Glutamatergic neuron (in vitro differentiated cells): ENCODE results near the gene FAM3D. TPM values are rescaled to one million over a fixed set of nuclear protein-coding genes. Genes with fewer than 3 reads are reported as not detected.

ENCODE experiments used
- DNase-seq: peaks from one replicate; pipeline ENCODE4 v3.0.0; 2022
- H3K27ac Mint-ChIP-seq: one replicate; pipeline ENCODE4 v1.8.0; 2020; ENCODE audit warnings: mild to moderate bottlenecking, mixed read lengths, inconsistent platforms; ENCODE audit not compliant: unreplicated experiment
- H3K27me3 Mint-ChIP-seq: one replicate; pipeline ENCODE4 v1.8.0; 2020; ENCODE audit warnings: mild to moderate bottlenecking, moderate library complexity, mixed read lengths, inconsistent platforms; ENCODE audit not compliant: unreplicated experiment
- H3K36me3 Mint-ChIP-seq: one replicate; pipeline ENCODE4 v1.8.0; 2020; ENCODE audit warnings: mild to moderate bottlenecking, mixed read lengths, inconsistent platforms; ENCODE audit not compliant: unreplicated experiment
- H3K4me1 Mint-ChIP-seq: one replicate; pipeline ENCODE4 v1.8.0; 2020; ENCODE audit warnings: mild to moderate bottlenecking, low read depth, mixed read lengths, inconsistent platforms; ENCODE audit not compliant: unreplicated experiment
- H3K4me3 Mint-ChIP-seq: one replicate; pipeline ENCODE4 v1.8.0; 2020; ENCODE audit warnings: mild to moderate bottlenecking, mixed read lengths, inconsistent platforms; ENCODE audit not compliant: unreplicated experiment
- H3K9me3 Mint-ChIP-seq: one replicate; pipeline ENCODE4 v1.8.0; 2020; ENCODE audit warnings: mild to moderate bottlenecking, moderate library complexity, mixed read lengths, inconsistent platforms; ENCODE audit not compliant: unreplicated experiment
- total RNA-seq: library from RNA; stranded (reverse); fragmentation: NEBNext Ultra II Directional; extraction: Animal tissue kit (Norgen Biotek cat#: 25700); gene quantifications from one replicate; pipeline ENCODE4 v1.2.1, GENCODE V29; 2021; ENCODE audit not compliant: unreplicated experiment
- TF ChIP-seq, protein P1 (sequence below): fragments of 200-600 bp; sonication (generic); IDR thresholded peaks from one replicate; pipeline ENCODE4 v1.5.0; 2021; ENCODE audit not compliant: partially characterized antibody, unreplicated experiment

Gene FAM3D
- total RNA-seq, 1 donor from 2014 or later, result not detected

DNA sequence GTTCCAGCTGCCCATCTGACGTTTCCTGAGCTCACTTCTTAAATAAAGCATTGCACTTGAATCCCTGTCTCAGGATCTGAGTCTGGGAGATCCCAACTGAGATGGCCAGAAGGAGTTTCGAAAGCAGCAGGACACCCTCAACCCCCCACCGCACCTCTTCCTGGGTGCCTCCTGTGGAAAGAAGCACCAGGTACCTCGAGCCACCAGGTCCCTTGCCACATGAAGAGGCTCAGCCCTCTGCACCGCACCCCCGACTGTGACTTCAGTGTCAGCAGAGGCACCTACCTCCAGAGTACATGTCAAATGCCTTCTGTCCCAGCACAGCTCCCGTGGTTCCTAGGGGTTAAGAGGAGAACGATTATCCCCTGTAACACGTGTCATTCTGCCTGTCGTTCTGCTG, 26.7 kb downstream of the FAM3D start:
- Mint-ChIP-seq H3K9me3 (peaks cover 5% of the 10 kb centered on the region), H3K4me3 (no peak overlapping the region), H3K36me3 (no peaks in the 10 kb centered on the region), H3K27me3 (peaks cover 7% of the 10 kb centered on the region), H3K27ac (no peak overlapping the region), H3K4me1 (peaks cover 11% of the 10 kb centered on the region)
- TF ChIP-seq, protein P1, sequence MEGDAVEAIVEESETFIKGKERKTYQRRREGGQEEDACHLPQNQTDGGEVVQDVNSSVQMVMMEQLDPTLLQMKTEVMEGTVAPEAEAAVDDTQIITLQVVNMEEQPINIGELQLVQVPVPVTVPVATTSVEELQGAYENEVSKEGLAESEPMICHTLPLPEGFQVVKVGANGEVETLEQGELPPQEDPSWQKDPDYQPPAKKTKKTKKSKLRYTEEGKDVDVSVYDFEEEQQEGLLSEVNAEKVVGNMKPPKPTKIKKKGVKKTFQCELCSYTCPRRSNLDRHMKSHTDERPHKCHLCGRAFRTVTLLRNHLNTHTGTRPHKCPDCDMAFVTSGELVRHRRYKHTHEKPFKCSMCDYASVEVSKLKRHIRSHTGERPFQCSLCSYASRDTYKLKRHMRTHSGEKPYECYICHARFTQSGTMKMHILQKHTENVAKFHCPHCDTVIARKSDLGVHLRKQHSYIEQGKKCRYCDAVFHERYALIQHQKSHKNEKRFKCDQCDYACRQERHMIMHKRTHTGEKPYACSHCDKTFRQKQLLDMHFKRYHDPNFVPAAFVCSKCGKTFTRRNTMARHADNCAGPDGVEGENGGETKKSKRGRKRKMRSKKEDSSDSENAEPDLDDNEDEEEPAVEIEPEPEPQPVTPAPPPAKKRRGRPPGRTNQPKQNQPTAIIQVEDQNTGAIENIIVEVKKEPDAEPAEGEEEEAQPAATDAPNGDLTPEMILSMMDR, result no peak
- no peak for DNase-seq

GRCh38 chr3:58639001-58639400, 27.6 kb downstream of the FAM3D start:
- Mint-ChIP-seq H3K27me3 (peaks cover 7% of the 10 kb centered on the region), H3K27ac (no peak overlapping the region), H3K4me1 (peaks cover 13% of the 10 kb centered on the region), H3K9me3 (peaks cover 6% of the 10 kb centered on the region), H3K4me3 (no peak overlapping the region), H3K36me3 (no peaks in the 10 kb centered on the region)
- no peak for DNase-seq
- TF ChIP-seq, protein P1, result no peak

DNA sequence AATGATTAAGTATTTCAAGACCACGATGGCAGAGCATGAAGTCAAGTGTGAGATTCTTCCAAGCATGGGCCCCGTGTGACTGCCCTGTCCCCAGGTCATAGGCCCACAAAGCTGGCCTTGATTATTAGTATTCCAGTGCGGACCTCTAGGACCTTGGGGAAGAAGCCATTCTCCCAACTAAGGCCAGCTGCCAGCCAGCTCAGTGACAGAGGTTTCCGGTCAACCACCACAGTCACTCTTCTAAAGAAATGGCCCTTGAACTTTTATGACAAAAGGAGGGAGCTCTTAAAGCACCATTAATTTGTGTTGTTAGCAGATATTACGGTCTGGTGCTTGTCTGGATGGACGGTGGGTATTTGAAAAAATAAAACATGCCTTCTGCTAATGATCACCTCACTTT, 28.0 kb downstream of the FAM3D start:
- Mint-ChIP-seq H3K36me3 (no peaks in the 10 kb centered on the region), H3K27me3 (peaks cover 8% of the 10 kb centered on the region), H3K4me1 (peaks cover 14% of the 10 kb centered on the region), H3K27ac (no peak overlapping the region), H3K4me3 (no peak overlapping the region), H3K9me3 (peaks cover 6% of the 10 kb centered on the region)
- TF ChIP-seq, protein P1, result no peak
- DNase-seq, result no peak

GRCh38 chr3:58637509-58637908, 29.1 kb downstream of the FAM3D start:
- TF ChIP-seq, protein P1, result no peak
- peaks cover 9% of the 10 kb centered on the region for H3K9me3 Mint-ChIP-seq
- no peak overlapping the region for H3K27ac Mint-ChIP-seq
- H3K36me3 Mint-ChIP-seq, result no peaks in the 10 kb centered on the region
- DNase-seq, result no peak
- peaks cover 16% of the 10 kb centered on the region for H3K4me1 Mint-ChIP-seq
- H3K4me3 Mint-ChIP-seq, result no peak overlapping the region
- H3K27me3 Mint-ChIP-seq, result peaks cover 8% of the 10 kb centered on the region

DNA sequence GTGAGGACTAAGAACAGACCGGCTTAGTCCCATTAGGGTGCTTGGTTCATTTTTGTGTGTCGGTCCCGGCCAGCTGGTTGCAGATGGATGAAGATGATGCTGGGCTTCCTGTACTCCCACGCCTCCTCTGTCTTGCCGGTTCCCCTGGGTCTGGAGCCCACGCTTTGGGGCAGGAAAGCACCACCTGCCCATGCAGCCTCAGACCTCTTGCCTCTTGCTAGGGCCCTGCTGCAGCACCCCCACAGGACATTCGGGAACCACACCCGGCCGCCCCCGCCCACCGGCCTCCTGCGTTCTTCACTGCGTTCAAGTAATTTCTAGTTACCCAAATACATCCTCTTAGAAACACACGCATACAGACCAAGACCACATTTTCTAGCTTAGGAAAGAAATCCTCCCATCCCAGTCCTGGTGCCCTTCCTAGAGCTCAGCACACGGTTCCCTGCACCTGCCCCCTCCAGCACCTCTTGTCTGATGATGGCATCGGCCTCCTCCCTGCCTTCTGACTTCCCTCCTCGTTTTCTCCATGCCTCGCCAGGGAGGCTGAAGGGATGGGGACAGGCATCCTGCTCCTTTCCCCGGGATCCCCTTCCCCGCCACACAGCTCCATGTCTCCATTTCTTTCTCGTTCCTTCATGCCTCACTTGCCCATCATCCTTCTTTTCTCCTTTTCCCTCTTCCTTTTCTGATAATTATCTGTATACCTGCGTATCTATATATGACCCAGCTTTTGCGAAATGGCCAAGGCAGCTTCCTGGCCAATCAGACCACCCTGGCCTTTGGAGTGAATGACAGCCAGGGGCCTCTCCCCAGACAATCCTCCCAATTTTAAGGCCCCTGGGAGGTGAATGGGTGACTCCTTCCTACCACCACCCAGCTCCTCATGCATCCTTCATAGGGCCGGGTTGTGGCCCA, 30.9 kb downstream of the FAM3D start:
- H3K9me3 Mint-ChIP-seq, result peaks cover 9% of the 10 kb centered on the region
- peaks cover 16% of the 10 kb centered on the region for H3K4me1 Mint-ChIP-seq
- H3K36me3 Mint-ChIP-seq, result no peaks in the 10 kb centered on the region
- H3K27ac Mint-ChIP-seq, result peak overlapping the region; percentile 5
- no peak for DNase-seq
- no peak overlapping the region for H3K4me3 Mint-ChIP-seq
- TF ChIP-seq, protein P1, result no peak
- peaks cover 8% of the 10 kb centered on the region for H3K27me3 Mint-ChIP-seq
